HEK293 (cell line): ENCODE measurements around the gene KIF20B.

Experiments used
- CTCF ChIA-PET: fragments of 350-600 bp; formaldehyde crosslinking; extraction: SDS; loops from one replicate; lab custom pipeline; 2021; ENCODE audit warnings: antibody characterized with exemption; lab: Yijun Ruan, JAX
- POLR2A ChIA-PET: fragments of 300-600 bp; formaldehyde crosslinking; extraction: SDS; loops from one replicate; lab custom pipeline; 2020; ENCODE audit warnings: antibody characterized with exemption, inconsistent platforms; lab: Yijun Ruan, JAX
- H3K27ac ChIP-seq: fragments of 200-500 bp; sonication (Bioruptor generic); 2 replicates; pipeline ENCODE4 v1.5.1; 2014; ENCODE audit warnings: low read depth, low read length, control low read depth, inconsistent platforms; ENCODE audit errors: extremely low read depth
- H3K36me3 ChIP-seq, 2 experiments: fragments of 200-500 bp in 1 of 2; sonication (Bioruptor generic) in 1 of 2; 1 replicate in 1 of 2; 2 replicates in 1 of 2; pipeline ENCODE4 v1.5.1; 2014 to 2017; ENCODE audit warnings: inconsistent platforms in 2 of 2, low read length in 2 of 2; ENCODE audit not compliant: control insufficient read depth in 2 of 2, insufficient read depth in 1 of 2
- H3K4me1 ChIP-seq: fragments of 200-500 bp; sonication (Bioruptor generic); 2 replicates; pipeline ENCODE4 v1.5.1; 2014; ENCODE audit warnings: mild to moderate bottlenecking, low read length, inconsistent platforms; ENCODE audit not compliant: control insufficient read depth, insufficient read depth
- H3K4me3 ChIP-seq: 2 replicates; pipeline ENCODE4 v1.5.1; 2011; ENCODE audit warnings: low read depth, mild to moderate bottlenecking, control low read depth, low read length, moderate library complexity
- H3K9me3 ChIP-seq: fragments of 200-500 bp; sonication (Bioruptor generic); 2 replicates; pipeline ENCODE4 v1.5.1; 2014; ENCODE audit warnings: low read depth, low read length, inconsistent platforms; ENCODE audit not compliant: control insufficient read depth, insufficient read depth
- EGR2 ChIP-seq: fragments of 450-650 bp; formaldehyde crosslinking; IDR thresholded peaks from 2 replicates; pipeline ENCODE4 v1.5.1; 2016; ENCODE audit warnings: low read depth, missing biosample characterization, missing genetic modification characterization
- FEZF1 ChIP-seq: fragments of 450-650 bp; formaldehyde crosslinking; IDR thresholded peaks from 2 replicates; pipeline ENCODE4 v1.5.1; 2016; ENCODE audit warnings: missing biosample characterization, missing genetic modification characterization
- GLI2 ChIP-seq: fragments of 450-650 bp; formaldehyde crosslinking; IDR thresholded peaks from 2 replicates; pipeline ENCODE4; 2017; ENCODE audit warnings: missing biosample characterization, missing genetic modification characterization, low read depth, borderline replicate concordance
- INSM2 ChIP-seq: fragments of 450-650 bp; formaldehyde crosslinking; IDR thresholded peaks from 2 replicates; pipeline ENCODE4 v1.5.1; 2016; ENCODE audit warnings: missing biosample characterization, missing genetic modification characterization
- KLF9 ChIP-seq: fragments of 450-650 bp; formaldehyde crosslinking; IDR thresholded peaks from 2 replicates; pipeline ENCODE4 v1.5.1; 2016; ENCODE audit warnings: missing biosample characterization, missing genetic modification characterization, low read depth
- PRDM4 ChIP-seq: fragments of 450-650 bp; formaldehyde crosslinking; IDR thresholded peaks from 2 replicates; pipeline ENCODE4 v1.5.1; 2017; ENCODE audit warnings: missing biosample characterization, missing genetic modification characterization
- SETDB1 ChIP-seq: IDR thresholded peaks from one replicate; pipeline ENCODE4 v1.6.1; 2017; ENCODE audit warnings: mild to moderate bottlenecking, low read length, moderate library complexity, mixed read lengths; ENCODE audit not compliant: insufficient read length
- WT1 ChIP-seq: fragments of 450-650 bp; formaldehyde crosslinking; IDR thresholded peaks from 2 replicates; pipeline ENCODE4 v1.5.1; 2016; ENCODE audit warnings: missing biosample characterization, missing genetic modification characterization
- ZBTB10 ChIP-seq: fragments of 450-650 bp; formaldehyde crosslinking; IDR thresholded peaks from 2 replicates; pipeline ENCODE4 v1.5.1; 2016; ENCODE audit warnings: missing biosample characterization, missing genetic modification characterization
- ZBTB21 ChIP-seq: fragments of 450-650 bp; formaldehyde crosslinking; IDR thresholded peaks from 2 replicates; pipeline ENCODE4 v1.5.1; 2017; ENCODE audit warnings: missing biosample characterization, missing genetic modification characterization
- ZNF114 ChIP-seq: fragments of 450-650 bp; formaldehyde crosslinking; IDR thresholded peaks from 2 replicates; pipeline ENCODE4 v1.5.0; 2017; ENCODE audit warnings: missing biosample characterization, missing genetic modification characterization
- ZNF362 ChIP-seq: fragments of 450-650 bp; formaldehyde crosslinking; IDR thresholded peaks from 2 replicates; pipeline ENCODE4 v1.5.1; 2016; ENCODE audit warnings: missing biosample characterization, missing genetic modification characterization
- ZNF37A ChIP-seq: fragments of 450-650 bp; IDR thresholded peaks from 2 replicates; pipeline ENCODE4 v1.5.1; 2018; ENCODE audit warnings: missing biosample characterization, missing genetic modification characterization
- ZNF501 ChIP-seq: fragments of 450-650 bp; formaldehyde crosslinking; IDR thresholded peaks from 2 replicates; pipeline ENCODE4 v1.5.1; 2016; ENCODE audit warnings: missing biosample characterization, missing genetic modification characterization
- ZNF518A ChIP-seq: fragments of 450-650 bp; formaldehyde crosslinking; conservative IDR thresholded peaks from 2 replicates; pipeline ENCODE4 v1.5.1; 2016; ENCODE audit warnings: low read depth, missing biosample characterization, missing genetic modification characterization
- ZNF530 ChIP-seq: fragments of 450-650 bp; formaldehyde crosslinking; IDR thresholded peaks from 2 replicates; pipeline ENCODE4 v1.5.1; 2016; ENCODE audit warnings: low read depth, missing biosample characterization, missing genetic modification characterization
- ZNF621 ChIP-seq: fragments of 450-650 bp; formaldehyde crosslinking; IDR thresholded peaks from 2 replicates; pipeline ENCODE4 v1.5.1; 2017; ENCODE audit warnings: missing biosample characterization, missing genetic modification characterization
- ZNF692 ChIP-seq: fragments of 450-650 bp; formaldehyde crosslinking; IDR thresholded peaks from 2 replicates; pipeline ENCODE4 v1.5.1; 2016; ENCODE audit warnings: missing biosample characterization, missing genetic modification characterization
- ZSCAN16 ChIP-seq: fragments of 450-650 bp; formaldehyde crosslinking; IDR thresholded peaks from 2 replicates; pipeline ENCODE4 v1.5.1; 2016; ENCODE audit warnings: missing biosample characterization, missing genetic modification characterization

The KIF20B gene

GRCh38 chr10:89701242-89702120, at the start of gene KIF20B:
KIF20B (plus strand) TSS chr10:89701590; CDS start chr10:89705295, 3,705 bp downstream.
- Histone ChIP-seq H3K4me1 (peaks cover 18% of the 10 kb centered on the region), H3K27ac (peak within 1 kb of the TSS; percentile 88), H3K36me3 (no peaks in the 10 kb centered on the region; a peak in 1 of 3 replicates), H3K4me3 (peak within 1 kb of the TSS; percentile 61), H3K9me3 (no peaks in the 10 kb centered on the region)
- CTCF ChIA-PET, result interaction anchor here (0.7 to 1.0 kb wide), 2 partner anchors 235 to 440 kb away, joined by 3 to 4 read pairs; no protein-coding TSS in a partner anchor
- POLR2A ChIA-PET, result interaction anchor here (0.6 to 2.1 kb wide), 22 partner anchors 9 to 1911 kb away, joined by 3 to 61 read pairs (median 4); no protein-coding TSS in a partner anchor
- TF ChIP-seq ZBTB21 (tag by site-specific recombination) (peak; percentile 89), GLI2 (tag by site-specific recombination) (no peak), INSM2 (tag by site-specific recombination) (peak; percentile 87), PRDM4 (tag by site-specific recombination) (0 out of 2 replicates have a peak, but pooled peaks have one; percentile 18), ZNF692 (peak; percentile 83), ZNF518A (tag by site-specific recombination) (no peak), EGR2 (peak; percentile 40), ZNF621 (tag by site-specific recombination) (no peak), WT1 (tag by site-specific recombination) (peak; percentile 60), ZNF37A (0 out of 2 replicates have a peak, but pooled peaks have one; percentile 23), SETDB1 (peak; percentile 72), ZNF114 (no peak), ZNF501 (tag by site-specific recombination) (peak; percentile 89), ZSCAN16 (no peak), ZNF362 (tag by site-specific recombination) (peak; percentile 42; the same call in 1 of the 2 replicates), ZNF530 (tag by site-specific recombination) (no peak), KLF9 (0 out of 2 replicates have a peak, but pooled peaks have one; percentile 48), FEZF1 (tag by site-specific recombination) (peak; percentile 46), ZBTB10 (tag by site-specific recombination) (peak; percentile 94)
